ENCODE measurements around the gene HHLA2. TPM values are rescaled to one million over a fixed set of nuclear protein-coding genes. Genes with fewer than 3 reads are reported as not detected.

Gene HHLA2
- total RNA-seq, 3 donors from 2014 or later (not counting 1 experiment from before 2014, with no cell fraction given) = 0.09 TPM; not detected in 2

- Histone ChIP-seq H3K4me1 (ENCODE audit: control insufficient read depth, insufficient read depth, low read length) (peaks cover 15% of the 10 kb centered on the region), H3K27ac (ENCODE audit: low read length) (no peak overlapping the region), H3K4me3 (ENCODE audit: low read length) (no peak overlapping the region), H3K9me3 (ENCODE audit: control insufficient read depth, insufficient read depth, low read length) (no peaks in the 10 kb centered on the region), H3K36me3 (ENCODE audit: control insufficient read depth, insufficient read depth, low read length) (no peaks in the 10 kb centered on the region), H3K27me3 (ENCODE audit: control insufficient read depth, insufficient read depth, low read length) (no peaks in the 10 kb centered on the region)
- Mint-ChIP-seq H3K9me3 (no peaks in the 10 kb centered on the region), H3K27ac (peak overlapping the region in 1 of 2 donors; percentile 42), H3K4me3 (no peak overlapping the region), H3K36me3 (no peaks in the 10 kb centered on the region), H3K27me3 (ENCODE audit: low read depth in 2 of 2) (no peaks in the 10 kb centered on the region), H3K4me1 (peaks cover 11 to 18% of the 10 kb centered on the region in 2 donors)
- TF ChIP-seq CTCF (IDR thresholded peaks at IDR 0.05) = no peak
- intact Hi-C loops (cut with micrococcal nuclease) = no loop called here
- DNase-seq = no peak
- ATAC-seq = no peak
- 100% methylated on average over 2 of the region's 2 CpGs for WGBS (ENCODE audit: insufficient coverage)
Observed at GRCh38 chr3:108394016-108394415, 97.7 kb downstream of the HHLA2 start.

- intact Hi-C loops (cut with micrococcal nuclease) = no loop called here
- Mint-ChIP-seq H3K27me3 (ENCODE audit: low read depth in 2 of 2) (no peaks in the 10 kb centered on the region), H3K4me1 (peaks cover 10 to 18% of the 10 kb centered on the region in 2 donors), H3K27ac (peak overlapping the region in 1 of 2 donors; percentile 42), H3K4me3 (no peak overlapping the region), H3K36me3 (no peaks in the 10 kb centered on the region), H3K9me3 (no peaks in the 10 kb centered on the region)
- WGBS (ENCODE audit: insufficient coverage) = 0% methylated on average over 2 of the region's 3 CpGs
- H3K4me3 ChIP-seq (ENCODE audit: low read length) = no peak overlapping the region
- H3K27ac ChIP-seq (ENCODE audit: low read length) = no peak overlapping the region
- H3K9me3 ChIP-seq (ENCODE audit: control insufficient read depth, insufficient read depth, low read length) = no peaks in the 10 kb centered on the region
- TF ChIP-seq CTCF (IDR thresholded peaks at IDR 0.05) = no peak
- ATAC-seq (peak; percentile 24 to 67 (median 40)), DNase-seq (no peak)
- no peaks in the 10 kb centered on the region for H3K36me3 ChIP-seq (ENCODE audit: control insufficient read depth, insufficient read depth, low read length)
- peaks cover 15% of the 10 kb centered on the region for H3K4me1 ChIP-seq (ENCODE audit: control insufficient read depth, insufficient read depth, low read length)
- no peaks in the 10 kb centered on the region for H3K27me3 ChIP-seq (ENCODE audit: control insufficient read depth, insufficient read depth, low read length)
Observed at GRCh38 chr3:108394563-108394962, 98.2 kb downstream of the HHLA2 start.

- H3K4me1 ChIP-seq (ENCODE audit: control insufficient read depth, insufficient read depth, low read length) = peaks cover 15% of the 10 kb centered on the region
- intact Hi-C loops (cut with micrococcal nuclease) = no loop called here
- 100% methylated on average over 1 of the region's 1 CpG for WGBS (ENCODE audit: insufficient coverage)
- no peak for TF ChIP-seq CTCF (IDR thresholded peaks at IDR 0.05)
- DNase-seq (no peak), ATAC-seq (no peak)
- H3K9me3 ChIP-seq (ENCODE audit: control insufficient read depth, insufficient read depth, low read length) = no peaks in the 10 kb centered on the region
- Mint-ChIP-seq H3K9me3 (no peaks in the 10 kb centered on the region), H3K4me1 (peaks cover 10 to 18% of the 10 kb centered on the region in 2 donors), H3K36me3 (no peaks in the 10 kb centered on the region), H3K27ac (no peak overlapping the region), H3K27me3 (ENCODE audit: low read depth in 2 of 2) (no peaks in the 10 kb centered on the region), H3K4me3 (no peak overlapping the region)
- no peak overlapping the region for H3K27ac ChIP-seq (ENCODE audit: low read length)
- no peaks in the 10 kb centered on the region for H3K27me3 ChIP-seq (ENCODE audit: control insufficient read depth, insufficient read depth, low read length)
- H3K4me3 ChIP-seq (ENCODE audit: low read length) = no peak overlapping the region
- H3K36me3 ChIP-seq (ENCODE audit: control insufficient read depth, insufficient read depth, low read length) = no peaks in the 10 kb centered on the region
Observed at GRCh38 chr3:108396336-108396735, 100.0 kb downstream of the HHLA2 start.

- TF ChIP-seq CTCF (IDR thresholded peaks at IDR 0.05) = no peak
- Histone ChIP-seq H3K9me3 (ENCODE audit: control insufficient read depth, insufficient read depth, low read length) (no peaks in the 10 kb centered on the region), H3K4me1 (ENCODE audit: control insufficient read depth, insufficient read depth, low read length) (peaks cover 15% of the 10 kb centered on the region), H3K27me3 (ENCODE audit: control insufficient read depth, insufficient read depth, low read length) (no peaks in the 10 kb centered on the region), H3K4me3 (ENCODE audit: low read length) (no peak overlapping the region), H3K36me3 (ENCODE audit: control insufficient read depth, insufficient read depth, low read length) (no peaks in the 10 kb centered on the region), H3K27ac (ENCODE audit: low read length) (no peak overlapping the region)
- no peaks in the 10 kb centered on the region for H3K9me3 Mint-ChIP-seq
- ATAC-seq = no peak
- WGBS (ENCODE audit: insufficient coverage) = 97% methylated on average over 6 of the region's 6 CpGs
- intact Hi-C loops (cut with micrococcal nuclease) = no loop called here
- H3K4me1 Mint-ChIP-seq = peaks cover 10 to 15% of the 10 kb centered on the region in 2 donors
- no peak overlapping the region for H3K27ac Mint-ChIP-seq
- H3K27me3 Mint-ChIP-seq (ENCODE audit: low read depth in 2 of 2) = no peaks in the 10 kb centered on the region
- no peak for DNase-seq
- H3K4me3 Mint-ChIP-seq = no peak overlapping the region
- no peaks in the 10 kb centered on the region for H3K36me3 Mint-ChIP-seq
Observed at GRCh38 chr3:108398510-108398909, 102.2 kb downstream of the HHLA2 start.
